Activated gamma-delta T cell treated with Interleukin-2 at 50 U/mL for 16 hours (primary cell): ENCODE data around the gene CFAP43.
"Not testable (repeated sequence)": the region's sequence is repeated elsewhere in the genome, so short reads cannot be mapped to it uniquely, and the experiment has no call there.

Experiments used
- DNase-seq: peaks from one replicate; pipeline ENCODE4 v3.0.0-alpha.2; 2020

Gene CFAP43

GRCh38 chr10:104255311-104255981, 23.3 kb upstream of the CFAP43 start:
- no peak for DNase-seq

DNA sequence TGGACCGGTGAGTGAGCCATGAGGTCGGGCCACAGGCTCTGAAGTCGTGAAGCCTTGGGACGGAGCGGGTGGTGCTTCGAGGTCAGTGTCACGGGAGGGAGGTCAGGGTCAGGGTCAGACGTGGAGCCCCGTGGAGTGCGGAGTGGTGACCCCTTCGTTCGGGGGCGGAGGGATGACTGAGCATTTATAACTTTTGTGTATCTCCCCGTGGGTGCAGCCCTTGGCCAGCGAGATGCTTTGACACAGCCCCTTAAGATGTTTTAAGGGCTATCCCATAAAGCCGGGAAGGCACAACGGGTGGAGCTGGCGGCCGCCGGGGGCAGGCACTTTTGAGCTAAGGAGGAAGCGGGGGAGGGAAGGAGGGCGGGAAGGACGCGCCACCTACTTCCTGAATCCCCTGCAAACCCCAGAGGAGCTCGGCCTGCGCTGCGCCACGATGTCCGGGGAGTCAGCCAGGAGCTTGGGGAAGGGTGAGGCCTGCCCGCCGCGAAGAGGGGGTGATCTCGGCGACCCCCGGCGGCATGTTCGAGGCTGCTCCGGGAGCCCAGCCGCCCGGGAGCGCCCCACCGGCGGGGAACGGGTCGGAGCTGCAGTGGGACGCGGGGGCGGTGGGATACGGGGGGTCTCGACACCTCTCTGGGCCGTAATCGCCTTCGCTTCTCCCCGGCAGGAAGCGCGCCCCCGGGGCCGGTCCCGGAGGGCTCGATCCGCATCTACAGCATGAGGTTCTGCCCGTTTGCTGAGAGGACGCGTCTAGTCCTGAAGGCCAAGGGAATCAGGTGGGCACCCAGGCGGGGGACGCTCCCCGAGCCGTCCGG, 22.5 kb upstream of the CFAP43 start, which contains the start of gene GSTO1:
GSTO1 (plus strand) TSS at position 400 of the 818 bp plus-strand sequence; CDS start at position 437, 37 bp downstream.
- peak; percentile 53 for DNase-seq

DNA sequence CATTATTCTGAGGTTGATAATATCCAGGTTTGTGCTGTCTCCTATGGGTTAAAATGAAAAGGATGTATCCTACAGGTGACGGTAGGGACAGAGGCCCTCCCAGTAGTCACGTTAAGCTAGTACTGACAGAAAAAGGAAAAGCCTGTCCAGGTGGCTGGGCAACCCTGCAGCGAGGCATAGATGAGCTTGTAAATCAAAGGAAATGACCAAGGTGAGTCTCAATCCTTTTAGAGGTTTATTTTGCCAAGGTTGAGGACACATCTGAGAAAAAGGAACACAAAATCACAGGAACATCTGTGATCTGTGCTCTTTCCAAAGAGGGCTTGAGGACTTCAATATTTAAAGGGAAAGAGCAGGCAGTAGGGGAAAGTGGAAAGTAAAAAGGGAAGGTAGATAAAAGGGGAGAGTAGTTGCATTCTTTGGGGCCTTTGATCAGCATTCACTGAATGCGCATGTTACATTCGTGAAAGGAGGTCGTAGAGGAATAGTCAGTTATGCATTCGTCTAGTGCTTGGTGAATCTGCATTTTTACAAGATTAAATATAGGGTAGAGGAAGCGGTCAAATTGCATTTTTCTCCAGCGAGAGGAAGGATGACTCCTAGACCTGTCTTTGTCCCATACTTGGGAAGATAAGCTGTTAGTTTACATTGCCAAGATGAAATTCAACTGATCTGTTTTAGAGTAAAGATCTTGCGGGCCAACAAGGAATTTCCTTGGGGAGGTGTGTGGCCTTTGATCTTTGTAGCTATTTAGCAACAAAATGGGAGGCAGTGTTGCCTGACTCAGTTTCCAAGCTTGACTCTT, 21.6 kb upstream of the CFAP43 start:
- no peak for DNase-seq

GRCh38 chr10:104253106-104253505, 20.9 kb upstream of the CFAP43 start:
- DNase-seq, result no peak

- DNase-seq, result no peak
These were observed 20.2 kb upstream of the CFAP43 start for GRCh38 chr10:104252368-104252767.

GRCh38 chr10:104251443-104251842, 19.3 kb upstream of the CFAP43 start:
- no peak for DNase-seq

GRCh38 chr10:104250371-104250770, 18.2 kb upstream of the CFAP43 start:
- DNase-seq, result no peak

DNA sequence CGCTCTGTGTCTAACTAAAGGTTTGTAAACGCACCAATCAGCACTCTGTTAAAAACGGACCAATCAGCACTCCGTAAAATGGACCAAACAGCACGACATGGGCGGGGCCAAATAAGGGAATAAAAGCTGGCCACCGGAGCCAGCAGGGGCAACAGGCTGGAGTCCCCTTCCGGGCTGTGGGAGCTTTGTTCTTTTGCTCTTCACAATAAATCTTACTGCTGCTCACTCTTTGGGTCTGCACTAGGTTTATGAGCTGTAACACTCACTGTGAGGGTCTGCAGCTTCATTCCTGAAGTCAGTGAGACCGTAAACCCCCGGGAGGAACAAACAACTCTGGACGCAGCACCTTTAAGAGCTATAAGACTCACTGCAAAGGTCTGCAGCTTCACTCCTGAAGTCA, 16.8 kb upstream of the CFAP43 start:
- not testable (repeated sequence) for DNase-seq

GRCh38 chr10:104247513-104248146, 15.5 kb upstream of the CFAP43 start:
- DNase-seq, result no peak

DNA sequence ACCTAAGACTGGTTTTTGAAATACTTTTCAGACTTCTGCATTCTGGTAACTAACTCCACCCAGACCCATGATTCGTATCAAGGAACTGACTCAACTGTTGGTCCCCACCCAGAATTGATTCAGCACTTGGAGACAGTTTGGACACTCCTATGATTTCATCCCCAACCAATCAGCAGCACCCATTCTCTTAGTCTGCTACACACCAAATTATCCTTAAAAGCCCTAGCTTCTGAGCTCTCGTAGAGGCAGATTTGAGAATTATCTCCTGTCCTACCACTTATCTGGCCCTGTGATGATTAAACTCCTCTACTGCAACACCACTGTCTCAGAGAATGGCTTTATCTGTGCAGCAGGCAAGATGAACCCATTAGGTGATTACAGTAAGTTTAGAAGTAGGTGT, 14.8 kb upstream of the CFAP43 start:
- DNase-seq, result no peak

DNA sequence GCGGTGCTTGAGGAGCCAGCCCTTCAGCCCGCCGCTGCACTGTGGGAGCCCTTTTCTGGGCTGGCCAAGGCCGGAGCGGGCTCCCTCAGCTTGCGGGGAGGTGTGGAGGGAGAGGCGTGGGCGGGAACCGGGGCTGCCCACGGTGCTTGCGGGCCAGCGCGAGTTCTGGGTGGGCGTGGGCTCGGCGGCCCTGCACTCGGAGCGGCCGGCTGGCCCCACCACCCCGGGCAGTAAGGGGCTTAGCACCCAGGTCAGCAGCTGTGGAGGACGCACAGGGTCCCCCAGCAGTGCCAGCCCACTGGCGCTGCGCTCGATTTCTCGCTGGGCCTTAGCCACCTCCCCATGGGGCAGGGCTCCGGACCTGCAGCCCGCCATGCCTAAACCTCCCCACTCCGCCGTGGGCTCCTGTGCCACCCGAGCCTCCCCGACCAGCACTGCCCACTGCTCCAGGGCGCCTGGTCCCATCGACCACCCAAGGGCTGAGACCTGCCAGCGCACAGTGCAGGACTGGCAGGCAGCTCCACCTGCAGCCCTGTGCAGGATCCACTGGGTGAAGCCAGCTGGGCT, 13.0 kb upstream of the CFAP43 start:
- no peak for DNase-seq

- DNase-seq, result no peak
These were observed 11.3 kb upstream of the CFAP43 start for GRCh38 chr10:104243512-104243911.

DNA sequence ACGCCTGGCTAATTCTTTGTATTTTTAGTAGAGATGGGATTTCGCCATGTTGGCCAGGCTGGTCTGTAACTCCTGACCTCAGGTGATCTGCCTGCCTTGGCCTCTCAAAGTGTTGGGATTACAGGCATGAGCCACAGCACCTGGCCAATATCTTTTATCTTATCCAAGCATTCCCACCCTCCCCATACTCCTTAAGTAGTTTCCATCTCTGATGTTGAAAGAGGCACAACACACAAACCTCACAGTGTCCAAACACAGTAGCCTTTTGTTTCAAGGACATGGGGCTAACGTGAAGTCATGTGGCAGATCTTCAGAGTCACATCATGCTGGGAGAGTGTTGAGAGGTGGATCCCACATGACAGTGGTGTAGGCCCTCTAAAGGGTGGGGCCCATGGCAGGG, 10.8 kb upstream of the CFAP43 start:
- DNase-seq, result not testable (repeated sequence)

GRCh38 chr10:104242545-104242944, 10.4 kb upstream of the CFAP43 start:
- no peak for DNase-seq

DNA sequence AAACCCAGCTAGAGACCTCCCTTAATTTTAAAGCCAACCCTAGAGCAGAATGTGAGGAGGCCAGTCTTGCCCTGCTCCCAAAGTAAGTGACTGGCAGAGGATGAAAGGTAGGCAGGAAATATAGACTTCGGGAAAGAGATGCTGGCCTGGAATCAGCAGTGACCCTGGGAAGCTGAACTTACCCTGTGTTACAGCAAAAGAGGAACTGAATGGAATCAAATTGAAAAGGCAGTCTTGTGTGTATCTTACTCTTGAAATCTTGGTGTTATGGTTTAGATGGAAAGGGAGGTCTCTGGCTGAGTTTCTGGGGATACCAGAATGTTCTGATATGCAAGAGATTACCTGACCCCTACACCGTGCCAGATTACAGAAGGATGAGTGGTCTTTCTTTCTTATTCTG, 7.9 kb upstream of the CFAP43 start:
- no peak for DNase-seq

DNA sequence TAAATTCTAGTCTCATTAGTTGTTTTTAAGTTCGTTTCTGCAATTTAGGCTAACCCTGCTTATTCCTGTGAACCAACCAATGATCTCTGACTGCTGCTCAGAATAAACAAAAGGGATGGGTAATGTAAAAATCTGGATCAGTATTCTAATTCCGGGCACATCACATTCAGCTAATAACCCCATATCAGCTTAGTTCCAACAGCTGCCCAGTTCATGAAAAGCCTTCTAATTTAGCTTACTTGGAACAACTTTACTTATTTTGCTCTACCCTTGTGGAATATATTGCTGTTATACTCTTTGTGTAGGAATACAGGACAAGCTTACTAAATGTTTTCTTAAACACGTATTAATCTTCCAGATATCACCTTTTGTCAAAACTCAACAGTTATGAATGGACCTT, 3.6 kb upstream of the CFAP43 start:
- no peak for DNase-seq

DNA sequence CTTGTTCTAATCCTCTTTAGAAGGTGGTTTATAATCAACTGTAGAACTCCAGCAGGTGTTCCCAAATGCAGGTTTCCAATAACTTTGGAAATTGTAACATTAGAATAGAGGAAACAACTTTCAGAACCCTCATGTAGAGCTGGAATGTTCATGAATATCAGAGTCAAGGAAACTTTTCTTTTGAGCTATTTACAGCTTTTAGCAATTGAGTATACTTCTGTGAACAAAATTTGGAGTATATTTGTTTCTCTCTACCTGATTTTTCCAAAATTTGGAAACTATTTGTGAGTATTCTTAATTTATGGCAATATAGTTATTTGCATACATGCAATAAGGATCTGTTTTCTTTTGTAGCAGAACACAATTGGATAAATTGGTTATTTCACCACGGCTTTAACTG, 2.8 kb upstream of the CFAP43 start:
- DNase-seq, result no peak

- DNase-seq, result no peak
These were observed 1.7 kb upstream of the CFAP43 start for GRCh38 chr10:104233817-104234216.

DNA sequence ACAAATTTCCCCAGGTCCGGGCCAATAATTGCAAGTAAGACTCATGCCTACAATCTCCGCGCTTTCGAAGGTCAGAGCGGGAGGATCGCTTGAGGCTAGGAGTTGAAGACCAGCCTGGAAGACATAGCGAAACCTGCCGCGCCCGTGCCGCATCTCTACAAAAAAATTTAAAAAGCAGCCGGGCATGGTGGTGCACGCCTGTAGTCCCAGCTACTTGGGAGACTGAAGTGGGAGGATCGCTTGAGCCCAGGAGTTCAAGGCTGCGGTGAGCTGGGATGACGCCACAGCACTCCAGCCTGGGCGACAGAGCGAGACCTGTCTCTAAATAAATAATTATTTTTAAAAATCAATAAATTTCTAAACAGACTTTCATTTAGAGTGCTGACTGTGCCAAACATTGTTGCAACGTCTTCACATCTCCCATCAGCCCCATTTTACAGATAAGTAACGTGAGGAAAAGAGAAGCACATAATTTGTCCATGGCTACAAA, 494 bp upstream of the CFAP43 start:
- no peak for DNase-seq

GRCh38 chr10:104230490-104230889, 1.7 kb downstream of the CFAP43 start:
- DNase-seq, result no peak

- DNase-seq, result no peak
These were observed 8.9 kb downstream of the CFAP43 start for GRCh38 chr10:104223304-104223703.

GRCh38 chr10:104220522-104220921, 11.6 kb downstream of the CFAP43 start:
- DNase-seq, result no peak

DNA sequence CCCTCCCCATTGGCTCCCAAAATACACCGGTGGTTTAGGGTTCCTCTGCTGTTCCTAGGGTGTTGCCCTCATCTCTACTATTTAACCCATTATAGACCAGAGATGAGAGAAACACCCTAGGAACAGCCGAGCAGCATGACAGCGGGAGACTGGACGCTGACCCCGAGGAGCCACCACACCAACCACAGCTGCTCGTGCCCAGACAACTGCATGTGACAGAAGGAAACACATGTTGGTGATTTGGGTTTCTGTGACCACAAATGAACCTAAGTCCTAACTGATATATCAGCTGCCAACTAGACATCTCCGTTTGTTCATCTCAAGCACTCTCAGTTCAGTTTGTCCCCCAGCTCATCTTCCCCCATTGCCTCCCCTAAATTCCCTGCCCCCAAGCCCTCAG, 13.4 kb downstream of the CFAP43 start:
- no peak for DNase-seq
